C4-2B (cell line): ENCODE results near the gene KLC1.

Experiments used
- ZFX ChIP-seq: fragments of 450-650 bp; IDR thresholded peaks from 2 replicates; pipeline ENCODE4 v1.6.1; 2017
- TF ChIP-seq, protein P1 (sequence below): fragments of 450-650 bp; conservative IDR thresholded peaks from 2 replicates; pipeline ENCODE4 v1.5.1; 2017; ENCODE audit warnings: mild to moderate bottlenecking

DNA sequence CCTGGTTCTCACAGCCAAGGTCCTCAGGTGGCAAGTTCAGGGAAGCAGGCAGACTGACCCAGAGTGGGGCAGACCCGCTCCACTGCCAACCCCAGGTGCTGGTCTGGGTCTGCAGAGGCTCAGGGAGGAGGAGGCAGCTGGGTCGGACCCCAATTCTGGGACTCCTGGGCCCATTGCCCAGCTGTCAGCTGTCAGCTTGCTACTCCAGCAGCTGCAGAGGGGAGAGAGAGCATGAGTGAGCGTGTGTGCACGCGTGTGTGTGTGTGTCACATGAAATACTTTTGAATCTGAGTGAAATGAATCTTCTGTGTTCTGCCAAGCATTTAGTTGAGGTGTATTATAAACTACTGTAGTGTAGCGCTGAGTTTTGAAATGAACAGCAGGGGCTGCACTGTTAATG is 55.5 kb downstream of the KLC1 start:
- TF ChIP-seq, protein P1, sequence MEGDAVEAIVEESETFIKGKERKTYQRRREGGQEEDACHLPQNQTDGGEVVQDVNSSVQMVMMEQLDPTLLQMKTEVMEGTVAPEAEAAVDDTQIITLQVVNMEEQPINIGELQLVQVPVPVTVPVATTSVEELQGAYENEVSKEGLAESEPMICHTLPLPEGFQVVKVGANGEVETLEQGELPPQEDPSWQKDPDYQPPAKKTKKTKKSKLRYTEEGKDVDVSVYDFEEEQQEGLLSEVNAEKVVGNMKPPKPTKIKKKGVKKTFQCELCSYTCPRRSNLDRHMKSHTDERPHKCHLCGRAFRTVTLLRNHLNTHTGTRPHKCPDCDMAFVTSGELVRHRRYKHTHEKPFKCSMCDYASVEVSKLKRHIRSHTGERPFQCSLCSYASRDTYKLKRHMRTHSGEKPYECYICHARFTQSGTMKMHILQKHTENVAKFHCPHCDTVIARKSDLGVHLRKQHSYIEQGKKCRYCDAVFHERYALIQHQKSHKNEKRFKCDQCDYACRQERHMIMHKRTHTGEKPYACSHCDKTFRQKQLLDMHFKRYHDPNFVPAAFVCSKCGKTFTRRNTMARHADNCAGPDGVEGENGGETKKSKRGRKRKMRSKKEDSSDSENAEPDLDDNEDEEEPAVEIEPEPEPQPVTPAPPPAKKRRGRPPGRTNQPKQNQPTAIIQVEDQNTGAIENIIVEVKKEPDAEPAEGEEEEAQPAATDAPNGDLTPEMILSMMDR, result no peak
- TF ChIP-seq ZFX, result no peak
